LNCaP clone FGC (cell line): ENCODE results near the gene KRTAP10-2.
"Not testable (repeated sequence)": the region's sequence is repeated elsewhere in the genome, so short reads cannot be mapped to it uniquely, and the experiment has no call there.

Source experiments
- DNase-seq: peaks from one replicate; pipeline ENCODE4 v3.0.0-alpha.2; 2011; ENCODE audit warnings: low read depth
- H3K4me3 ChIP-seq: 2 replicates; pipeline ENCODE4 v1.5.1; 2011; ENCODE audit warnings: mild to moderate bottlenecking, low read depth, low read length, control low read depth
- CTCF ChIP-seq: IDR thresholded peaks from 2 replicates; pipeline ENCODE4 v1.5.1; 2012; ENCODE audit warnings: mild to moderate bottlenecking; ENCODE audit not compliant: control insufficient read depth, insufficient read depth; ENCODE audit errors: extremely low read depth

The KRTAP10-2 gene

GRCh38 chr21:44595524-44595923, 44.2 kb upstream of the KRTAP10-2 start:
- H3K4me3 ChIP-seq = no peak overlapping the region
- no peak for DNase-seq
- TF ChIP-seq CTCF = no peak

GRCh38 chr21:44594406-44594916, 43.2 kb upstream of the KRTAP10-2 start:
- TF ChIP-seq CTCF = no peak
- no peak for DNase-seq
- no peak overlapping the region for H3K4me3 ChIP-seq

- DNase-seq = no peak
- H3K4me3 ChIP-seq = no peak overlapping the region
- TF ChIP-seq CTCF = no peak
These were observed 42.5 kb upstream of the KRTAP10-2 start for GRCh38 chr21:44593598-44594405.

GRCh38 chr21:44592446-44593311, 41.4 kb upstream of the KRTAP10-2 start, which contains the start of gene KRTAP10-6:
KRTAP10-6 (minus strand) TSS chr21:44592505; CDS start chr21:44592484, 21 bp downstream.
- no peak for DNase-seq
- no peak within 1 kb of the TSS for H3K4me3 ChIP-seq
- TF ChIP-seq CTCF = no peak

GRCh38 chr21:44591801-44592130, 40.5 kb upstream of the KRTAP10-2 start:
- H3K4me3 ChIP-seq, DNase-seq: not testable (repeated sequence)

- H3K4me3 ChIP-seq, DNase-seq: not testable (repeated sequence)
These were observed 39.8 kb upstream of the KRTAP10-2 start for GRCh38 chr21:44590897-44591800.

GRCh38 chr21:44590311-44590721, 39.0 kb upstream of the KRTAP10-2 start:
- TF ChIP-seq CTCF = no peak
- DNase-seq = no peak
- H3K4me3 ChIP-seq = no peak overlapping the region
